HG03469 (cell line): Measurements from ENCODE around the gene YRDC.
"Not testable (repeated sequence)": the region's sequence is repeated elsewhere in the genome, so short reads cannot be mapped to it uniquely, and the experiment has no call there.

Experiments used
- ATAC-seq: cut with Tn5 transposase; IDR thresholded peaks from one replicate; pipeline ENCODE4 v1.9.1; 2021; ENCODE audit warnings: mild to moderate bottlenecking, moderate library complexity, moderate number of reproducible peaks; ENCODE audit not compliant: unreplicated experiment

The YRDC gene

GRCh38 chr1:37776946-37777516 is 31.0 kb downstream of the YRDC start:
- ATAC-seq, result no peak

GRCh38 chr1:37771440-37771839 is 36.6 kb downstream of the YRDC start:
- not testable (repeated sequence) for ATAC-seq

- ATAC-seq, result no peak
Observed at GRCh38 chr1:37767488-37767887, 40.5 kb downstream of the YRDC start.

GRCh38 chr1:37765916-37766664 is 41.9 kb downstream of the YRDC start:
- ATAC-seq, result no peak

- ATAC-seq, result no peak
Observed at GRCh38 chr1:37764888-37765441, 43.0 kb downstream of the YRDC start, which contains the start of gene EPHA10. Gene EPHA10 (minus strand): TSS chr1:37765120. CDS start chr1:37765066, 54 bp downstream.

- no peak for ATAC-seq
Observed at GRCh38 chr1:37764414-37764825, 43.6 kb downstream of the YRDC start.

GRCh38 chr1:37763791-37764413 is 44.1 kb downstream of the YRDC start:
- ATAC-seq, result no peak

GRCh38 chr1:37762516-37762915 is 45.5 kb downstream of the YRDC start:
- no peak for ATAC-seq

GRCh38 chr1:37761416-37762095 is 46.5 kb downstream of the YRDC start:
- no peak for ATAC-seq

- no peak for ATAC-seq
Observed at GRCh38 chr1:37759451-37759850, 48.6 kb downstream of the YRDC start.

GRCh38 chr1:37755951-37756560 is 52.0 kb downstream of the YRDC start:
- ATAC-seq, result no peak

- ATAC-seq, result no peak
Observed at GRCh38 chr1:37755290-37755689, 52.7 kb downstream of the YRDC start.

- ATAC-seq, result no peak
Observed at GRCh38 chr1:37753473-37754321, 54.3 kb downstream of the YRDC start.
